Measurements from ENCODE around the gene WDR64.
"Not testable (repeated sequence)": the region's sequence is repeated elsewhere in the genome, so short reads cannot be mapped to it uniquely, and the experiment has no call there.

Gene WDR64

DNA sequence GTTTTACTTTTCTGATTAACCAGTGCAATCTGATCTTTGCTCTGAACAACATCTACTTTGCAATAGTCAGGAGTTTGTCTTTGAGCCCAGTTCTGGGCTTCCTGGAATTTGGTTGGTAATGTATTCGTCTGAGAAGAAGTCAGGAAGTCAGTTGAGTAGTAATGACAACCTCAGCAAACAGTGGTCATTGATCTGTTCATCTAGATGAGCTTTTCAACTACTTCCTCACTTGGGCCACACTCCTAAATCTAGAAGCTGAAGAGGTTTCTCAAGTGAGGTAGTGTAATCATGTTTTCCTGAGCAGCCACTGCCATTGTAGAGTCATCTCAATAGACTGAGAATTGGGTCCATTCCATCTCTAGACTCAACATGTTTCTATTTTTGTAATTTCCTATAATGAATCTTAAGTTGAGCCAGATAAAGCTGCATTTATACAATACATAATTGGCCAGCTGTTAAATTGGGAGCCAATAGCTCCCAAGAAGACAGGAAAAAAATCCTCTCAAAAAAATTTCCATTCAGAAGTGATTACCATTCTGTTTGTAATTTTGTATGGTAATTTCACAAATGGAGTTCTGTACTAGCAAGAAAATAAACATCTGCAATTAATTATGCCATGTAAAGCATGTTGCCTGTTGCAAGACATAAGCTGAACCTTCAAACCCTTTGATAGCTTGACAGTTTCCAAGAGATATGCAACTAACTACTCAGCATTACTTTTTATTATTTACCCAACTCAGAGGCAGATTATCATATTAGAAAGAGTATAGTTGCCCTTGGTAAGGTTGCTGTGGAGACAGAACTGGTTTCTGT lies 49.6 kb downstream of the WDR64 start:
- H2AFZ ChIP-seq (ENCODE audit: low read depth, low read length) = no peak overlapping the region
- H3K9me3 ChIP-seq (ENCODE audit: low read length) = no peaks in the 10 kb centered on the region
- H3K27me3 ChIP-seq (ENCODE audit: insufficient read depth, low read length) = no peaks in the 10 kb centered on the region
- no peaks in the 10 kb centered on the region for H3K36me3 ChIP-seq (ENCODE audit: insufficient read depth, low read length)
- no peak overlapping the region for H3K4me3 ChIP-seq (ENCODE audit: low read length)
- H3K4me1 ChIP-seq (ENCODE audit: insufficient read depth, low read length) = no peaks in the 10 kb centered on the region

DNA sequence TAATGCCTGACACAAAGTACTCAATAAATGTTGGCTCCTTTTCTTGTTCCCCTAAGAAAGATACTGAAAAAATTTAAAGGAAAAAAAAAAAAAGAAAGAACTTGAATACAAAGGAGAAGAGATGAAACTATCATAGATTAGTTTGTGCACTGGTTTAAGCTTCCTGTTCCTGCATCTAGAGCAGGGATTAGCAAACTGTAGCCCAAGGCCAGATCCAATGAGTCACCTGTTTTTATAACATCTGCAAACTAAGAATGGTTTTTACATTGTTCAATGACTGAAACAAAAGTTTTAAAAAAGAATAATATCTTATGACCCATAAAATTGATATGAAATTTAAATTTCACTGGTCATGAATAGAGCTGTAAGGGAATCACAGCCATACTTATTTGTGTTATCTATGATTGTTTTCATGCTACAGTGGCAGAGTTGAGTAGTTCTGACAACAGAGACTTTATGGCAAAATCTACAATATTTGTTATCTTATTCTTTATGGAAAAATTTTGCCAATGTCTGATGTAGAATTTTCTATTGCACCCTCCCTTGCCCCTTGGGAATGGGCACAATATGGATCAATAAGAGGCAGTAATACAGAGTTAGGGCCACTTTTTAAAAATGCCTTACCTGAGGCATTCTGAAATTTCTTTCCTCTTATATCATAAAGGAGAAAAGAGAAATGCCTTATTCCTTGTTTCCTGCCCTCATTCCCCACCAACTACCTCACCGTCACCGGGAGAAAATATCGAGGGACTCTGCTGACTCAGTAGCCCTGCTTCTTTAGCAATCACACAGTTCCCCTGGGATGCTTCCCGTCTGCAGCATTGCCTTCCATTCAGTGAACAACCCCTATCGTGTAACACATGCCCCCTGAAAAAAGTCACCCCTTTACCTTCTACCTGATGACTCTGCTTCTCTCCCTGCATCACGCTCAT lies 50.6 kb downstream of the WDR64 start:
- Histone ChIP-seq H3K4me1 (ENCODE audit: insufficient read depth, low read length) (no peaks in the 10 kb centered on the region), H3K4me3 (ENCODE audit: low read length) (no peak overlapping the region), H3K27me3 (ENCODE audit: insufficient read depth, low read length) (no peaks in the 10 kb centered on the region), H3K36me3 (ENCODE audit: insufficient read depth, low read length) (no peaks in the 10 kb centered on the region), H2AFZ (ENCODE audit: low read depth, low read length) (no peak overlapping the region), H3K9me3 (ENCODE audit: low read length) (no peaks in the 10 kb centered on the region)

DNA sequence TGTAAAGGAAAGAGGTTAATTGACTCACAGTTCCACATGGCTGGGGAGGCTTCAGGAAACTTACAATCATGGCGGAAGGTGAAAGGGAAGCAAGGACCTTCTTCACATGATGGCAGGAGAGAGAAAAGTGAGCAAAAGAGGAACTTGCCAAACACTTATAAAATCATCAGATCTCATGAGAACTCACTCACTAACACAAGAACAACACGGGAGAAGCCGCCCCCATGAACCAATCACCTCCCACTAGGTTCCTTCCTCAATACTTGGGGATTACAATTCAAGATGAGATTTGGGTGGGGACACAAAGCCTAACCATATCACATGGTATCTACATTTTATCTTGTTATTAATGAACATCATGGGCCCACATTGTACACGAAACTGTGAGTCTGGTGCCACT lies 51.7 kb downstream of the WDR64 start:
- not testable (repeated sequence) for H3K27me3 ChIP-seq (ENCODE audit: insufficient read depth, low read length); H3K36me3 ChIP-seq (ENCODE audit: insufficient read depth, low read length); H3K4me3 ChIP-seq (ENCODE audit: low read length); H3K9me3 ChIP-seq (ENCODE audit: low read length); H2AFZ ChIP-seq (ENCODE audit: low read depth, low read length); H3K4me1 ChIP-seq (ENCODE audit: insufficient read depth, low read length)

DNA sequence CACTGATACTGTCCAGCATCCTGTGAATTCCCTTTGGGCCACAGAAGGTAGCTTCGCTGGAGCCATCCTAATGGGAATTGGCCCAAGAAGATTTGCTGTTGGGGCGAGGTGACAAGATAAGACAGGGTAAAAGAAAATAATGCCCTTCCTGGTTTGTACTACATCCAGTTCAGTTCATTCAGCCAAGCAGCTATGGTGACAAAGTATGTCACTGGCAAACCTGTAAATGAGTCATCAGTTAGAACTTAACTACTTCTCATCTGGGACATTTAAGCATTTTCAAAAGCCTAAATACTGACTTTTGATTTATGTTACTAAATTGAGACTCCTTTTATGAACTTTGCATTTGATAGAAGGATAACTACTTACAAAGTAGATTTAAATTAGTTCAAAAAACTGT lies 54.2 kb downstream of the WDR64 start:
- Histone ChIP-seq H3K9me3 (ENCODE audit: low read length) (no peaks in the 10 kb centered on the region), H2AFZ (ENCODE audit: low read depth, low read length) (no peak overlapping the region)

DNA sequence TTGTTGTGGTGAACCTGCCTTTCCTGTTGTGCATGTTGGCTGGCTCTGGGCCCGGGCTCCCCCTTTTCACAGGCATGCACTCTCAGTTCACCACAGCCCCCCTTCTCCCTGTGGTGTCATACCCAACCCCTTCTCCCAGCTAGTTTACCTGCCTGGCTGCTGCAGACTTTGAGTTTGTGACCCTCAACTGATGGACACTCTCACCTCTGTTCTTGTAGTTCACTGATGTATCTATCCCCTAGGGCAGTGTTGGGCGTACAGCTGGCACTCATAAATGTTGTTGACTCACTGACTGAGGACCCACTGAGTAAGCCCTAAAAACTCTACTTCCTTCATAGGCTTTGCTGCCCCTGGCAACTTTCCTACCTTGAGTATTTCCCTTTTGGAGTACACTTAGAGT lies 54.9 kb downstream of the WDR64 start:
- no peaks in the 10 kb centered on the region for H3K36me3 ChIP-seq (ENCODE audit: insufficient read depth, low read length)
- no peaks in the 10 kb centered on the region for H3K9me3 ChIP-seq (ENCODE audit: low read length)
- no peak overlapping the region for H3K4me3 ChIP-seq (ENCODE audit: low read length)
- H2AFZ ChIP-seq (ENCODE audit: low read depth, low read length) = no peak overlapping the region
- no peaks in the 10 kb centered on the region for H3K4me1 ChIP-seq (ENCODE audit: insufficient read depth, low read length)
- peaks cover 2% of the 10 kb centered on the region for H3K27me3 ChIP-seq (ENCODE audit: insufficient read depth, low read length)

More for the DNA sequence above, 54.2 kb downstream of the WDR64 start:
- peaks cover 2% of the 10 kb centered on the region for H3K27me3 ChIP-seq (ENCODE audit: insufficient read depth, low read length)
- no peaks in the 10 kb centered on the region for H3K4me1 ChIP-seq (ENCODE audit: insufficient read depth, low read length)
- no peak overlapping the region for H3K4me3 ChIP-seq (ENCODE audit: low read length)
- H3K36me3 ChIP-seq (ENCODE audit: insufficient read depth, low read length) = no peaks in the 10 kb centered on the region

DNA sequence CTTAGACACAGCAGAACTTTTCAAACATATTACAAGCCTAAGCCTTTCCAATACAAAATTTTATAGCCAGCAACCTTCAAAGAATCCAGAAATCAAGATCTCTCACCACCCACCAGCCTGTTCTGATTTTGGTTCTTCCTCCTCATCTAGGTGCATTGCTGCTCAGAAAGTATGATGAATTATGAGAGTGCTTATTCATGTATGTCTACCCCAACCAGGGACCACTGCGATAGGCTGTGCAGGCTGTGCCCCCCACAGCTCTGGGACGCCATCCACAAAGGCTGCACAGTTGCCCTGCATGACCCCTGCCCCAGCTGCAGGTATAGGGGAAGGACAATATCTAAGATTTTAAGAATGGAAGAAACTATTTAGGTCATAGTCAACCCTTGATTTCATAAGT lies 55.4 kb downstream of the WDR64 start:
- no peak overlapping the region for H2AFZ ChIP-seq (ENCODE audit: low read depth, low read length)
- peaks cover 2% of the 10 kb centered on the region for H3K27me3 ChIP-seq (ENCODE audit: insufficient read depth, low read length)
- no peaks in the 10 kb centered on the region for H3K36me3 ChIP-seq (ENCODE audit: insufficient read depth, low read length)
- no peak overlapping the region for H3K4me3 ChIP-seq (ENCODE audit: low read length)
- no peaks in the 10 kb centered on the region for H3K9me3 ChIP-seq (ENCODE audit: low read length)
- no peaks in the 10 kb centered on the region for H3K4me1 ChIP-seq (ENCODE audit: insufficient read depth, low read length)

DNA sequence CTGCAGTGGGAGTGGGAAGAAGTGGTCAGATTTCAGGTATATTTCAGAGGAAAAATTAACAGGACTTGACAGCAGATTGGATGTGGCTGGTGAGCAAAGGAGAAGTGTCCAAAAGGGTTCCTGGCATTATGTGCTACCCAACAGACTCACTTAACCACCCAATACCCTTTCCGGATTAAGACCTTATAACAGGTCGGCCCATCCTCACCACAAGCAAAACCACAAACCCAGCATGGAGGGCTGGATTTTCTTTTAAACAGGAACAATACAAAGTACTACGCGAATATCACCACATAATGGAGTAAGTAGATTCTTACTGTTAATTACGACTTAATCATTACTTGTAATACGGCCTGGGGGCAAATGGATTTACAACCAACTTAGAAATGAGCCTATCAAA lies 59.2 kb downstream of the WDR64 start:
- Histone ChIP-seq H3K36me3 (ENCODE audit: insufficient read depth, low read length) (no peaks in the 10 kb centered on the region), H2AFZ (ENCODE audit: low read depth, low read length) (no peak overlapping the region), H3K4me1 (ENCODE audit: insufficient read depth, low read length) (no peaks in the 10 kb centered on the region), H3K4me3 (ENCODE audit: low read length) (no peak overlapping the region), H3K9me3 (ENCODE audit: low read length) (no peaks in the 10 kb centered on the region), H3K27me3 (ENCODE audit: insufficient read depth, low read length) (peaks cover 2% of the 10 kb centered on the region)

DNA sequence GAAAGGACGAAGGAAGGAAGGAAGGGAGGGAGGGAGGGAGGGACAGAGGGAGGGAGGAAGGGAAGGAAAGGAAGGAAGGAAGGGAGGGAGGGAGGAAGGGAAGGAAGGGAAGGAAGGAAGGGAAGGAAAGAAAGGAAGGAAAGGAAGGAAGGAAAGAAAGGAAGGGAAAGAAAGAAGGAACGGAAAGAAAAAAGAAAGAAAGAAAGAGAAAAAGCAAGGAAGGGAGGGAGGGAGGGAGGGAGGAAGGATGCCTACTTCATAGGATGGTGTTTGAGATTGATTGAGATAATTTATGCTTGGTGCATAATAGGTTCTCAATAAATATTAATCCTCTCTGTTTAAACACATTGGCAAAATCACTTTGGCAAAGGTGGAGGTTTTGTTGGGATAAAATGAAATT lies 61.2 kb downstream of the WDR64 start:
- H3K4me1 ChIP-seq (ENCODE audit: insufficient read depth, low read length) = no peaks in the 10 kb centered on the region
- H3K27me3 ChIP-seq (ENCODE audit: insufficient read depth, low read length) = peaks cover 2% of the 10 kb centered on the region
- no peak overlapping the region for H2AFZ ChIP-seq (ENCODE audit: low read depth, low read length)
- no peaks in the 10 kb centered on the region for H3K36me3 ChIP-seq (ENCODE audit: insufficient read depth, low read length)
- no peak overlapping the region for H3K4me3 ChIP-seq (ENCODE audit: low read length)
- H3K9me3 ChIP-seq (ENCODE audit: low read length) = no peaks in the 10 kb centered on the region

DNA sequence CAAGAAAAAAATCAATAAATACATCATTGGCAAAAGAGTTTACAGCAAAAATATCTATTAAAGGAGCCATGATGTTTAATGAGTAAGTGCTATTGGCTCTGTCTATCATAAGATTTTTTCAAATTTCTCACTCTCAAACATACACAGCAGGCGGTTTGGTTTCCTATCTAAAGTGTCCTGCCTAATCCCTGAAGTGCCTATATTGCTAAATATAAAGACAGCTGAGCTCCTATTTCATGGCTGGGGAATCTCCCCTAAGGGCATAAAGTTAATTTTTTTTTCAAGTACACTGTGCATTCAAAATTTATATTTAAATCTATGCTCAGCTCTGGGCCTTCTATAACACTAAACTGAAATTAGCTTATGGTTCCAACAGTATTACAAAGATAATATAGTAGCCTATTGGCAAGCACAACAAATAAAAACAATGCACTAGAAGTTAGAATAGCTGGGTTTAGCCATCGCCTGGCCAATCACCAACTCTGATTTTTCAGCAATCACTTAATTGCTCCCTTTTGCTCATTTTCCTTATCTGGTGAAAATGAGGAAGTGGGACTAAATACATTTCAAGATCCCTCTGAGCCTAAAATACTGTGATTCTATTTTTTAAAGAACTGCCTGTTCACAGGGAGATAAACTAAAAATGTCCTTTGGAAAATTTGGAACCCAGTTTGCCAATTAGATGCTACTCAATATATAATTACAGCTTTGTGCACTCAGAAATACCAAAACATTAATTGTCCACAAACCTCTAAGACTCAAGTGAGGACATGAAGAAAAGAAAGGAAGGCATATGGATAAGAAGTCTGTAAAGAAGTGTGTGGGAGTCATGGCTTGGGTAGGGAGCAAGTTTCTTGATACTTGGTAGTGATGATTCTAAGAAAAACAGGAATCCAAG lies 62.5 kb downstream of the WDR64 start:
- Histone ChIP-seq H2AFZ (ENCODE audit: low read depth, low read length) (no peak overlapping the region), H3K36me3 (ENCODE audit: insufficient read depth, low read length) (no peaks in the 10 kb centered on the region), H3K4me3 (ENCODE audit: low read length) (no peak overlapping the region), H3K4me1 (ENCODE audit: insufficient read depth, low read length) (no peaks in the 10 kb centered on the region), H3K27me3 (ENCODE audit: insufficient read depth, low read length) (peaks cover 2% of the 10 kb centered on the region), H3K9me3 (ENCODE audit: low read length) (no peaks in the 10 kb centered on the region)

DNA sequence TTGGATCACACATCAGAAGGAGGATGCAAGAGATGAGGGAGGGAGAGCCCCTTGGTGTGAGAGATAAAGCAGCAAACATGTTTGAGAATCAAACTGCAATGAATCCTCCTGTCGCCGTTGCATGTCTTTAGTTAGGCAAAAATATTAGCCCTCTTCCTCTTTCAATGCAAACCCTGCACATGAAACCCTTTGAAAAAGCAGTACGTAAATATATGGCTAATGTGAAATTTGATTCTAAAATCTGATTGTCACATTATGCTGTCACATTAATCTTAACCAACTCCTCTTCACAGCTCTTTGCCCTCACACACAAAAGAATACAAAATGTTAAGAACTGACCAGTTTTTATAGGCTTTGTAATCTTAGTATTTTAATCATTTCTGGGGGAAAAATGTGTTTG lies 63.4 kb downstream of the WDR64 start:
- peaks cover 2% of the 10 kb centered on the region for H3K27me3 ChIP-seq (ENCODE audit: insufficient read depth, low read length)
- no peak overlapping the region for H3K4me3 ChIP-seq (ENCODE audit: low read length)
- no peak overlapping the region for H2AFZ ChIP-seq (ENCODE audit: low read depth, low read length)
- H3K36me3 ChIP-seq (ENCODE audit: insufficient read depth, low read length) = no peaks in the 10 kb centered on the region
- no peaks in the 10 kb centered on the region for H3K9me3 ChIP-seq (ENCODE audit: low read length)
- H3K4me1 ChIP-seq (ENCODE audit: insufficient read depth, low read length) = no peaks in the 10 kb centered on the region

DNA sequence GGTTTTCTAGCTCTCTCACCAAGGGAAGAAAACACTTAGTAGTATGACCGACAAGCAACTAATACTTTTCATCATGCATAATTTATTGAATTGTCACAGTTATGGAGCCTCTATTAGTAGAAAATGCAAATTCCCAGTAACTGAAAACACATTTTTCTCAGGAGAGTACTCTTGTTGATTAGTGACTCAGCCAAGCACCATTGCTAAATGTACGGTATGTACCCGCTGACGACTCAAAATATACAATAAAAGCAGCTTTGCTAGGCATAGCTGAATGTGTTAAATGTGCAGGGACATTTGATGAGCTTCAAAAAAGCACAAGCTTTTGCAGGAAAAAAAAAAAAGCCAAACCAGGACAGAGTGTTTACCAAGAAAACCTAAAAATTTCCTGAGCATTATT lies 63.9 kb downstream of the WDR64 start:
- no peaks in the 10 kb centered on the region for H3K36me3 ChIP-seq (ENCODE audit: insufficient read depth, low read length)
- no peak overlapping the region for H2AFZ ChIP-seq (ENCODE audit: low read depth, low read length)
- no peak overlapping the region for H3K4me3 ChIP-seq (ENCODE audit: low read length)
- no peaks in the 10 kb centered on the region for H3K27me3 ChIP-seq (ENCODE audit: insufficient read depth, low read length)
- no peaks in the 10 kb centered on the region for H3K4me1 ChIP-seq (ENCODE audit: insufficient read depth, low read length)
- H3K9me3 ChIP-seq (ENCODE audit: low read length) = peaks cover under 1% of the 10 kb centered on the region

DNA sequence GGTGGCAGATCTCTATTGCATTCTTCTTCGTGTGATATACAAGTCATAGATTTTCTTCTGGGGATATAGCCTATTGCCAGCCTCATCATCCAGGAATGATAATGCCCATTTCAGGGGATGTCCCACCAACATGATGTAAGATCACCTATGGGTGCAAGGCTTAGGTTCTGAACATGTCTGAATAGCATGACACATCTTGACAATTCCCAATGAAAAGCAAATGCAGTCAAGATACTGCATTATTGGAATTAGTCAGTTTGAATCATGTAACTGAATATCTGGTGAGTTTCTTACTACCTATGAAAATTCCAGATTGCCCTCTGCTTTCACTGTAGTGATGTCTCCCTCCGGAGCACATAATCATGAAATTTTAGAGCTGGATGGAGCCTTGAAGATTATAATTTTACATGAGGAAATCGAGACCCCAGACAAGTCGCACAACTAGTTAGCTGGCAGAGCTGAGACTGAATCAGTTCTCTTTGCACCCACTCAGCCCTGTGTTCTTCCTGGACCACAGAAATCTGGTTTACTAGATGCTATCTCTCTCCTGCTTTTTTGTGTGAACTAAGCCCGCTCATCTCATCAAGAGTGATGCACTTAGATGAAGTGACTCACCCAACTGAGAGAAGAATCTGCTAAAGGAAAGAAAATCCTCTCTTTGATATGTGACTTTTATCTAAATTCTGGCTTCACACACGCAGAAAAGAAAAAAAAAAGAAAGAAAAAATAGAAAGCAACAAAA lies 65.0 kb downstream of the WDR64 start:
- no peaks in the 10 kb centered on the region for H3K4me1 ChIP-seq (ENCODE audit: insufficient read depth, low read length)
- no peak overlapping the region for H3K4me3 ChIP-seq (ENCODE audit: low read length)
- H3K36me3 ChIP-seq (ENCODE audit: insufficient read depth, low read length) = no peaks in the 10 kb centered on the region
- peaks cover 1% of the 10 kb centered on the region for H3K9me3 ChIP-seq (ENCODE audit: low read length)
- H3K27me3 ChIP-seq (ENCODE audit: insufficient read depth, low read length) = no peaks in the 10 kb centered on the region
- no peak overlapping the region for H2AFZ ChIP-seq (ENCODE audit: low read depth, low read length)
